RKO (cell line): Measurements from ENCODE around the gene MS4A8.
"Not testable (repeated sequence)": the region's sequence is repeated elsewhere in the genome, so short reads cannot be mapped to it uniquely, and the experiment has no call there.

ENCODE experiments used
- DNase-seq: peaks from one replicate; pipeline ENCODE4 v3.0.0-alpha.2; 2016; ENCODE audit warnings: low spot score

Gene MS4A8

GRCh38 chr11:60725592-60725991, 26.2 kb downstream of the MS4A8 start:
- no peak for DNase-seq

GRCh38 chr11:60731586-60731985, 32.2 kb downstream of the MS4A8 start:
- DNase-seq = no peak

- no peak for DNase-seq
These were observed 34.9 kb downstream of the MS4A8 start for GRCh38 chr11:60734279-60734678.

GRCh38 chr11:60739114-60739513, 39.7 kb downstream of the MS4A8 start:
- DNase-seq = no peak

GRCh38 chr11:60740573-60740972, 41.2 kb downstream of the MS4A8 start:
- no peak for DNase-seq

- DNase-seq = no peak
These were observed 42.0 kb downstream of the MS4A8 start for GRCh38 chr11:60741421-60741820.

GRCh38 chr11:60743058-60743457, 43.6 kb downstream of the MS4A8 start:
- DNase-seq = no peak

GRCh38 chr11:60744114-60744513, 44.7 kb downstream of the MS4A8 start:
- no peak for DNase-seq

- no peak for DNase-seq
These were observed 48.0 kb downstream of the MS4A8 start for GRCh38 chr11:60747359-60747873.

GRCh38 chr11:60748225-60748624, 48.8 kb downstream of the MS4A8 start:
- no peak for DNase-seq

- no peak for DNase-seq
These were observed 49.4 kb downstream of the MS4A8 start for GRCh38 chr11:60748821-60749220.

GRCh38 chr11:60750911-60751310, 51.5 kb downstream of the MS4A8 start:
- DNase-seq = no peak

GRCh38 chr11:60753309-60753708, 53.9 kb downstream of the MS4A8 start:
- no peak for DNase-seq

- DNase-seq = no peak
These were observed 55.5 kb downstream of the MS4A8 start for GRCh38 chr11:60754887-60755286.

- peak; percentile 32 for DNase-seq
These were observed 57.1 kb downstream of the MS4A8 start, which contains the start of gene MS4A15 for GRCh38 chr11:60756307-60757032. Gene MS4A15, plus strand, starts transcription at chr11:60756867. Its CDS starts 6,867 bp downstream, at chr11:60763734.

- DNase-seq = no peak
These were observed 57.9 kb downstream of the MS4A8 start for GRCh38 chr11:60757231-60757800.

- not testable (repeated sequence) for DNase-seq
These were observed 59.3 kb downstream of the MS4A8 start for GRCh38 chr11:60758671-60759070.

GRCh38 chr11:60759438-60760225, 60.2 kb downstream of the MS4A8 start:
- not testable (repeated sequence) for DNase-seq

- DNase-seq = no peak
These were observed 62.2 kb downstream of the MS4A8 start for GRCh38 chr11:60761436-60762190.

GRCh38 chr11:60762851-60763691, 63.7 kb downstream of the MS4A8 start:
- peak; percentile 24 for DNase-seq
